Measurements from ENCODE around the gene ZNF559.

The ZNF559 gene

DNA sequence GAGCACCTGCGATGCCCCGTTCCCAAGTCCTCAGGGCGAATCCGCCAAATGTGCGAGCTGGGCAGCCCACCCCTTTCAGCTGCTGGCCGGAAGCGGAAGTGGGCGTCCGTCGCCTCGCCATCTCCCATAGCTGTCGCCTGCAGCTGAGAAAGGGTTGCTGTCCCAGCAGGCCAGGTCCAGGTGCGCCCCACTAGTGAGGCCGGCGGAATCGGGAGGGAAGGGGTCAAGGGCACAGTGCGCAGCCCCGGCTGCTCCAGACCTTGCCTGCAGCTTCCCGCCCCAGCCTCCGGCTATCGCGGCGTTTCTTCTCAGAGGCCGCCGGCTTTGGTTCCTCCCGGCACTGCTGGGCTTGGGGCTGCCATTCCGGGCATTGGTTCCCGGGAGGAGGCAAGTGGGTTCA is 38.9 kb downstream of the ZNF559 start, which contains the start of gene ZNF177:
Gene ZNF177, plus strand, starts transcription at position 109 of the 400 bp plus-strand sequence. CDS start 15,299 bp downstream, outside the sequence.
- H3K9me3 ChIP-seq (ENCODE audit: insufficient read depth, low read length): peaks cover under 1% of the 10 kb centered on the region; the same call in 1 of the 2 replicates
- no peak within 1 kb of the TSS for H3K4me2 ChIP-seq (ENCODE audit: low read depth, low read length, poor library complexity, severe bottlenecking)
- TF ChIP-seq, protein P1, sequence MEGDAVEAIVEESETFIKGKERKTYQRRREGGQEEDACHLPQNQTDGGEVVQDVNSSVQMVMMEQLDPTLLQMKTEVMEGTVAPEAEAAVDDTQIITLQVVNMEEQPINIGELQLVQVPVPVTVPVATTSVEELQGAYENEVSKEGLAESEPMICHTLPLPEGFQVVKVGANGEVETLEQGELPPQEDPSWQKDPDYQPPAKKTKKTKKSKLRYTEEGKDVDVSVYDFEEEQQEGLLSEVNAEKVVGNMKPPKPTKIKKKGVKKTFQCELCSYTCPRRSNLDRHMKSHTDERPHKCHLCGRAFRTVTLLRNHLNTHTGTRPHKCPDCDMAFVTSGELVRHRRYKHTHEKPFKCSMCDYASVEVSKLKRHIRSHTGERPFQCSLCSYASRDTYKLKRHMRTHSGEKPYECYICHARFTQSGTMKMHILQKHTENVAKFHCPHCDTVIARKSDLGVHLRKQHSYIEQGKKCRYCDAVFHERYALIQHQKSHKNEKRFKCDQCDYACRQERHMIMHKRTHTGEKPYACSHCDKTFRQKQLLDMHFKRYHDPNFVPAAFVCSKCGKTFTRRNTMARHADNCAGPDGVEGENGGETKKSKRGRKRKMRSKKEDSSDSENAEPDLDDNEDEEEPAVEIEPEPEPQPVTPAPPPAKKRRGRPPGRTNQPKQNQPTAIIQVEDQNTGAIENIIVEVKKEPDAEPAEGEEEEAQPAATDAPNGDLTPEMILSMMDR (IDR thresholded peaks at IDR 0.05; ENCODE audit: insufficient read depth, low read length, poor library complexity, severe bottlenecking): no peak
- no peak for TF ChIP-seq EZH2phosphoT487 (conservative IDR thresholded peaks at IDR 0.05; ENCODE audit: low read length)

GRCh38 chr19:9370738-9371619 is 47.0 kb downstream of the ZNF559 start:
- Histone ChIP-seq H3F3A (ENCODE audit: insufficient read depth) (no peaks in the 10 kb centered on the region), H4K20me1 (ENCODE audit: low read depth, low read length) (no peaks in the 10 kb centered on the region), H3K36me3 (ENCODE audit: low read length) (0 out of 2 replicates have a peak, but pooled peaks cover 2% of the 10 kb centered on the region), H3K4me3 (ENCODE audit: insufficient read depth, low read length, poor library complexity, severe bottlenecking) (no peak overlapping the region), H3K4me2 (ENCODE audit: low read depth, low read length, poor library complexity, severe bottlenecking) (no peak overlapping the region), H3K9ac (ENCODE audit: low read length) (no peak overlapping the region), H2AFZ (ENCODE audit: low read depth, low read length, severe bottlenecking) (no peak overlapping the region), H3K9me2 (replicated peaks; ENCODE audit: insufficient read depth, low read length) (no peaks in the 10 kb centered on the region), H3K79me2 (ENCODE audit: insufficient read depth, low read length) (no peaks in the 10 kb centered on the region), H3K9me3 (ENCODE audit: insufficient read depth, low read length) (0 out of 2 replicates have a peak, but pooled peaks cover 9% of the 10 kb centered on the region), H3K27ac (ENCODE audit: low read depth, low read length) (no peak overlapping the region), H3K27me3 (ENCODE audit: low read length) (no peaks in the 10 kb centered on the region)
- TF ChIP-seq, protein P1 (IDR thresholded peaks at IDR 0.05; ENCODE audit: insufficient read depth, low read length, poor library complexity, severe bottlenecking): no peak
- no peak for TF ChIP-seq EZH2phosphoT487 (conservative IDR thresholded peaks at IDR 0.05; ENCODE audit: low read length)

More for the DNA sequence above, 38.9 kb downstream of the ZNF559 start, which contains the start of gene ZNF177:
- H3K27me3 ChIP-seq (ENCODE audit: low read length): no peaks in the 10 kb centered on the region
- no peak within 1 kb of the TSS for H3K27ac ChIP-seq (ENCODE audit: low read depth, low read length)
- no peaks in the 10 kb centered on the region for H3F3A ChIP-seq (ENCODE audit: insufficient read depth)
- no peaks in the 10 kb centered on the region for H3K79me2 ChIP-seq (ENCODE audit: insufficient read depth, low read length)
- no peak within 1 kb of the TSS for H3K4me3 ChIP-seq (ENCODE audit: insufficient read depth, low read length, poor library complexity, severe bottlenecking)
- H2AFZ ChIP-seq (ENCODE audit: low read depth, low read length, severe bottlenecking): no peak within 1 kb of the TSS
- H4K20me1 ChIP-seq (ENCODE audit: low read depth, low read length): no peaks in the 10 kb centered on the region
- H3K36me3 ChIP-seq (ENCODE audit: low read length): no peaks in the 10 kb centered on the region
- H3K9me2 ChIP-seq (replicated peaks; ENCODE audit: insufficient read depth, low read length): no peaks in the 10 kb centered on the region
- no peak within 1 kb of the TSS for H3K9ac ChIP-seq (ENCODE audit: low read length)

DNA sequence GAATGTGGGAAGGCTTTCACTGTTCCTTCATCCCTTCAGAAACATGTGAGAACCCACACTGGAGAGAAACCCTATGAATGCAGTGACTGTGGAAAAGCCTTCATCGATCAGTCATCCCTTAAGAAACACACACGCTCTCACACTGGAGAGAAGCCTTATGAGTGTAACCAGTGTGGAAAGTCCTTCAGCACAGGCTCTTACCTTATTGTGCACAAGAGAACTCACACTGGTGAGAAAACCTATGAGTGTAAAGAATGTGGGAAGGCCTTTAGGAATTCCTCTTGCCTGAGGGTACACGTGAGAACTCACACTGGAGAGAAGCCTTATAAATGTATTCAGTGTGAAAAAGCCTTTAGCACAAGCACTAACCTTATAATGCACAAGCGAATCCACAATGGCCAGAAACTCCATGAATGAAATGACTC is 57.4 kb downstream of the ZNF559 start:
- H3K4me3 ChIP-seq (ENCODE audit: insufficient read depth, low read length, poor library complexity, severe bottlenecking): no peak overlapping the region

More for the DNA sequence above, 57.4 kb downstream of the ZNF559 start:
- no peaks in the 10 kb centered on the region for H4K20me1 ChIP-seq (ENCODE audit: low read depth, low read length)
- H3K9ac ChIP-seq (ENCODE audit: low read length): no peak overlapping the region
- peaks cover 24% of the 10 kb centered on the region for H3K36me3 ChIP-seq (ENCODE audit: low read length)
- no peaks in the 10 kb centered on the region for H3K27me3 ChIP-seq (ENCODE audit: low read length)
- no peaks in the 10 kb centered on the region for H3F3A ChIP-seq (ENCODE audit: insufficient read depth)
- no peak for TF ChIP-seq EZH2phosphoT487 (conservative IDR thresholded peaks at IDR 0.05; ENCODE audit: low read length)
- TF ChIP-seq, protein P1 (IDR thresholded peaks at IDR 0.05; ENCODE audit: insufficient read depth, low read length, poor library complexity, severe bottlenecking): no peak
- H3K9me3 ChIP-seq (ENCODE audit: insufficient read depth, low read length): peaks cover 51% of the 10 kb centered on the region; the same call in 1 of the 2 replicates
- H3K9me2 ChIP-seq (replicated peaks; ENCODE audit: insufficient read depth, low read length): no peaks in the 10 kb centered on the region
- no peaks in the 10 kb centered on the region for H3K79me2 ChIP-seq (ENCODE audit: insufficient read depth, low read length)
- no peak overlapping the region for H2AFZ ChIP-seq (ENCODE audit: low read depth, low read length, severe bottlenecking)
- H3K27ac ChIP-seq (ENCODE audit: low read depth, low read length): no peak overlapping the region
- H3K4me2 ChIP-seq (ENCODE audit: low read depth, low read length, poor library complexity, severe bottlenecking): no peak overlapping the region
